Spinal cord (tissue), 10 donors: ENCODE measurements around the gene MCCC2. TPM values are rescaled to one million over a fixed set of nuclear protein-coding genes. Genes with fewer than 3 reads are reported as not detected.
"Not testable (repeated sequence)": the region's sequence is repeated elsewhere in the genome, so short reads cannot be mapped to it uniquely, and the experiment has no call there.

ENCODE experiments used
- DNase-seq, 6 donors: peaks; one replicate each; pipeline versions ENCODE4 v3.0.0 to v3.0.0-alpha.2; 2013 to 2015; ENCODE audit warnings: low spot score in 6 of 6, low read depth in 4 of 6
- H3K27ac ChIP-seq: one replicate; pipeline ENCODE4 v1.5.1; 2013; ENCODE audit warnings: low read depth, low read length, control low read depth
- H3K27me3 ChIP-seq: one replicate; pipeline ENCODE4 v1.6.1; 2013; ENCODE audit warnings: low read length; ENCODE audit not compliant: control insufficient read depth, insufficient read depth
- H3K36me3 ChIP-seq: one replicate; pipeline ENCODE4 v1.6.1; 2013; ENCODE audit warnings: low read length; ENCODE audit not compliant: control insufficient read depth, insufficient read depth
- H3K4me1 ChIP-seq: one replicate; pipeline ENCODE4 v1.6.1; 2013; ENCODE audit warnings: low read length; ENCODE audit not compliant: control insufficient read depth, insufficient read depth
- H3K4me3 ChIP-seq: one replicate; pipeline ENCODE4 v1.5.1; 2013; ENCODE audit warnings: low read depth, low read length, control low read depth
- H3K9me3 ChIP-seq: one replicate; pipeline ENCODE4 v1.6.1; 2013; ENCODE audit warnings: low read length; ENCODE audit not compliant: control insufficient read depth, insufficient read depth
- WGBS: methylation state at CpG from one replicate; pipeline ENCODE4 v1.1.5; 2013; ENCODE audit warnings: missing lambda C conversion rate; ENCODE audit not compliant: insufficient coverage; 5-methylcytosine and 5-hydroxymethylcytosine counted together
- polyA plus RNA-seq, 2 donors: library from polyadenylated mRNA; unstranded; fragments of 120-200 nt; gene quantifications; one replicate each; pipeline ENCODE4 v1.2.1, GENCODE V29; 2013; ENCODE audit not compliant: insufficient read length in 2 of 2
- total RNA-seq, 2 donors: library from RNA; depleted of rRNA in 1 of 2; stranded (reverse); fragments of 120-200 nt in 1 of 2; fragments of >200 nt in 1 of 2; gene quantifications; one replicate each; pipeline versions ENCODE4 v1.2.3 to v1.2.4, GENCODE V29; 2013 to 2014
- donor health status: healthy.

MCCC2 gene
- total and polyA plus RNA-seq, 4 donors = 35.0 to 44.6 (median 42.4) TPM

DNA sequence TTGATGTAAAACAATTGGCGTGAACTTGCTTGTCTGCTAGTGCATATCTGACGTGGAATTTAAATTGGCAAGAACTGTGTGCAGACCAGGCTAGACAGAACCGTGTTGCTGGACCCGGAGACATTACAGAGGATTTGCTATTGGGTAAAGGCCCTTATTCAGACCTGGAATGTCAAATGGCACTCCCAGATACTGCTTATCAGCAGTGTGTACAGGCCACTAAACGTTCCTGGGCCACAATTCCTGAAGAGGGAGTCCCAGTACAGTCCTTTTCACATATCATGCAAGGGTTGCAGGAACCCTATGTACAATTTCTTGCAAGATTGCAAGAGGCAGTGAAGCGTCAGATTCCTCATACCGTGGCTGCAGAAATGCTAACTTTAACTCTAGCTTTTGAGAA is 13.5 kb upstream of the MCCC2 start:
- Histone ChIP-seq H3K27ac (no peak overlapping the region), H3K9me3 (no peaks in the 10 kb centered on the region), H3K4me3 (no peak overlapping the region), H3K36me3 (peaks cover 2% of the 10 kb centered on the region), H3K4me1 (no peaks in the 10 kb centered on the region), H3K27me3 (no peaks in the 10 kb centered on the region)
- peak in 1 of 6 donors; percentile 27 for DNase-seq
- 81% methylated on average over 6 of the region's 7 CpGs for WGBS

DNA sequence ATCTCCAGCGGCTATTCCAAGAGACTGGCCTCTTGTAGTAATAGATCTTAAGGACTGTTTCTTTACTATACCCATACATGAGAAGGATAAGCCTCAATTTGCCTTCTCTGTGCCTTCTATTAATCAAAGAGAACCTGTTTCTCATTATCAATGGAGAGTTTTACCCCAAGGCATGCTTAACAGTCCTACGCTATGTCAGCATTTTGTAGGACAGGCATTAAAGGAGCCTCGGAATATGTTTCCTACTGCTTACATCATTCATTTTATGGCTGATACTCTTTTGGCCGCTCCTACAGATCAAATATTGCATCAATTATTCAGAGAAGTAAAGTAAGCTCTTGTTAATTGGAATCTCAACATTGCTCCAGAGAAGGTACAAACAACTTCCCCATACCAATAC is 11.6 kb upstream of the MCCC2 start:
- H3K4me1 ChIP-seq, H3K36me3 ChIP-seq, H3K27ac ChIP-seq, H3K27me3 ChIP-seq, H3K9me3 ChIP-seq, DNase-seq, H3K4me3 ChIP-seq: not testable (repeated sequence)
- WGBS = 100% methylated on average over 1 of the region's 4 CpGs

DNA sequence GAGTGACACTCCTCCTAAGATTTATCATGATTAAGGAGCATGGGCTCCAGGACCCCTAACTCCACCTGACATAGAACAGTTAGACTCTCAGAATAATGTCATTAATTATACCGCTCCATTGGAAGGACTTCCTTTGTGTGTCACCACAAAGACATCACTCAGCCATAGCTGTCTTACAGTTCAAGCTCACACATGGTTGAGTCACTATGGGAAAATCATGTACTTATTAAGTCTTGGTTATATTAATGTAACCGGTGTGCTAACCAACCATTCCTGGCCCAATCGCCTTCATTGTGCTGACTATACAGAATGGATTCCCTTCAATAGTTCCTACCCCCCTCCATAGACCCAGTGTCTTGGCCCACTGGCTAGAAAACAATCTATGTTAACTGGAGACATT is 10.9 kb upstream of the MCCC2 start:
- DNase-seq = no peak
- no peaks in the 10 kb centered on the region for H3K9me3 ChIP-seq
- H3K27ac ChIP-seq = no peak overlapping the region
- H3K4me3 ChIP-seq = no peak overlapping the region
- H3K27me3 ChIP-seq = no peaks in the 10 kb centered on the region
- no peaks in the 10 kb centered on the region for H3K4me1 ChIP-seq
- no CpG with 5 or more reads among the region's 3 CpGs for WGBS
- peaks cover 2% of the 10 kb centered on the region for H3K36me3 ChIP-seq

DNA sequence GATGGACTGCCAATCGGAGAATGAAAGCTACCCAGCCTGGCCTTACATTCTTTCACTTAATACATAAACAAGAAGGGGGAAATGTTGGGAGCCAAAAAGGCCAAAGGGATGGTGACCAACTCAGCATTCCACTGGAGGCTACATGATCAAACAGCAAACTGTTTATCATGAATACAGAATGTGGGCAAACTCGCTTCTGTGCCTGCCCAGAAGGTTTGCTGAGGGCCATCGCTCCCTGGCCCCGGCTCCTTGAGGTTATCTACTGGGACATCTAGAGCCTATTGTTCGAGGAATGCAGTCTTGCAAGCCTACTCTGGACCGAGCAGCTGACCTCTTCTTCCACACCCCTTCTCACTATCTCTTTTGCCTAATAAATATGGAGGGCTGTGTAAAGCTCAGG is 9.3 kb upstream of the MCCC2 start:
- not testable (repeated sequence) for H3K27me3 ChIP-seq, DNase-seq, H3K4me1 ChIP-seq, H3K36me3 ChIP-seq, H3K4me3 ChIP-seq, H3K27ac ChIP-seq, H3K9me3 ChIP-seq
- WGBS = 92% methylated on average over 3 of the region's 6 CpGs

DNA sequence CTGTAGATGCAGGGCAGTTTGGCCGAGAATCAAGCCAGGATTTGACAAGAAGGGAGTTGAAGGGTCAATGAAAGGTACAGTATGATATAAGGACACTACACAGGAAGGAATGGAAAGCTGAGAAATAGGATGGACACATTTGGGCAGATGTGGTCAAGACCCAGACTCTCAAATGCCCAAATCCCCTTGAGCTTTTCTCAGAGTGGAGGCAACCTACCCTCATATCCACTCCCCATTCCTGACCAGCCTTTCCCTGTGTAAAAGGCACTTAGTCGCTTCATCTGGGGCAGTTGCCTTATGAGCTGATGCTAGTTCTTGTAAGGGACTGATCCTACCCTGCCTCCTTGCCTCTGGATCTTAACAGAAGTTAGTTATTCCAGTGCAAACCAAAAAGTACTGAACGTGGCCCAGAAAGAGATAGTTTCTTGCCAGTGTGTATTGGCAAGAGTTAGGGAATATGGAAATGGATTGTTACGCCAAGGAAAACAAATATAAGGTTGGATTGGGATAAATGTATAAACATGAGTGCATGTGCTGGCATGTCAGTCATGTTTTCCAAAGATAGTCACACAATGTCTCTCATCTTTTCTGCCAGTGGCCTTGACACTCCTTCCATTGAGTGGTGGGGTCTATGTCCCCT is 4.1 kb upstream of the MCCC2 start:
- Histone ChIP-seq H3K4me3 (no peak overlapping the region), H3K27me3 (no peaks in the 10 kb centered on the region), H3K9me3 (no peaks in the 10 kb centered on the region), H3K27ac (no peak overlapping the region), H3K4me1 (peaks cover 11% of the 10 kb centered on the region), H3K36me3 (no peaks in the 10 kb centered on the region)
- WGBS = 89% methylated on average over 3 of the region's 4 CpGs
- DNase-seq = no peak

DNA sequence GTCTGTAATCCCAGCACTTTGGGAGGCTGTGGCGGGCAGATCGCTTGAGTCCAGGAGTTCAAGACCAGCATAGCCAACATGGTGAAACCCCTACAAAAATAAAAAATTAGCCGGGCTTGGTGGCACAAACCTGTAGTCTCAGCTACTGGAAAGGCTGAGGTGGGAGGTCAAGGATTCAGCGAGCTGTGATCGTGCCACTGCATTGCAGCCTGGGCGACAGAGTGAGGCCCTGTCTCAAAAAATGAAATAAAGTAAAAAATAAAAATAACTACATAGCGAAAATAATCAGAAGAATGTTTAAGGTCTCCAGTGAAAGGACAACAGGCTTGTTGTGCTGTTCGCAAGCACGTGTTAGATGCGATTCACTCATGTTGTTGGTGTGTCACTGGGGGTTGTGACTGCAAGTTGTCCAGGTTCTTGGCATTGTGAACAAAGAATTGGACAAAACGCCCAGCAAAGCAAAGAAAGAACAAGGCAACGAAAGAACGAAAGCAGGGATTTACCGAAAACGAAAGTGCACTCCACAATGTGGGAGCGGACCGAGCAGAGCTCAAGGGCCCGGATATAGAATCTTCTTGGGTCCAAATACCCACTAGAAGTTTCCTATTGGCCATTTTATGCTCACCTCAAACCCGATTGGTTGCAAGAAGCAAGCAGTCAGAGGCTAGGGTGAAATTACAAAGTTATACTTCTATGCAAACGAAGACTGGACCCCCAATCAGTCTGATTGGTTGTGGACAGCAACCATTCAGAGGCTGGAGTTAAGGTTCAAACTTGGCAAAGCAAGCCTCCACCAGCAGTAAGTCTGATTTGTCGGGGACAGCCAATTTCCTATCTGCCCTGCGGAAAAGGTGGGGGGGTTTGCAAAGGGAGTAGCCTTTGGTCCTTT is 844 bp upstream of the MCCC2 start:
- peak overlapping the region; percentile 78 for H3K27ac ChIP-seq
- peaks cover 11% of the 10 kb centered on the region for H3K4me1 ChIP-seq
- no peaks in the 10 kb centered on the region for H3K27me3 ChIP-seq
- 100% methylated on average over 11 of the region's 22 CpGs for WGBS
- H3K9me3 ChIP-seq = no peaks in the 10 kb centered on the region
- no peaks in the 10 kb centered on the region for H3K36me3 ChIP-seq
- no peak for DNase-seq
- H3K4me3 ChIP-seq = peak overlapping the region; percentile 74

DNA sequence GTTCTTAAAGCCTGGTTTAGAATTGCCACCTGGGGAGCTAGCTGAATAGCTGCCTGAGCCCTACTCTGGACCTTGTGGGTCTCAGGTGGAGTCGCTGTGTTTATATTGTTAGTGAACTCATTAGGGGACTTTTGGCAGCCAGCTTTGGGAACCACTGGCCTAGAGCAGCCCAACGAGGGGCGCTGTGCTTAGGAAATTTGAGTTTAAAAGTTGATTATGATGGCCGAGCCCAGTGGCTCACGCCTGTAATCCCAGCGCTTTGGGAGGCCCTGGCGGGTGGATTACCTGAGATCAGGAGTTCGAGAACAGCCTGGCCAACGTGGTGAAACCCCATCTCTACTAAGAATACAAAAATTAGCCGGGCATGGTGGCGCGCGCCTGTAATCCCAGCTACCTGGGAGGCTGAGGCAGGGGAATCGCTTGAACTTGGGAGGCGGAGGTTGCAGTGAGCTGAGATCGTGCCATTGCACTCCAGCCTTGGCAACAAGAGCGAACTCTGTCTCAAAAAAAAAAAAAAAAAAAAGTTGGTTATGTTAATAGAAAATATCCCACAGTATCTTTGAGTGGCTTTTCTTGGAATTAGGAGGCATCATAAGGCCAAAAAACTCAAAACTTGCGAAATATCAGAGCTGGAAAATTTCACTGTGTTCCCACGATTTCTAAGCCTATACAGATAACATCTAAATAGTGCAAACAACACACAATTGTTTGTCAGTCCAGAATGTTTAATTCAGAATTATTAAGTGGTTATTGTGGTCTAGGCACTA is 809 bp downstream of the MCCC2 start:
- H3K9me3 ChIP-seq = no peaks in the 10 kb centered on the region
- DNase-seq = no peak
- peaks cover 11% of the 10 kb centered on the region for H3K4me1 ChIP-seq
- peak overlapping the region; percentile 74 for H3K4me3 ChIP-seq
- H3K36me3 ChIP-seq = no peaks in the 10 kb centered on the region
- WGBS = 8% methylated on average over 2 of the region's 19 CpGs
- H3K27me3 ChIP-seq = no peaks in the 10 kb centered on the region
- H3K27ac ChIP-seq = no peak overlapping the region

DNA sequence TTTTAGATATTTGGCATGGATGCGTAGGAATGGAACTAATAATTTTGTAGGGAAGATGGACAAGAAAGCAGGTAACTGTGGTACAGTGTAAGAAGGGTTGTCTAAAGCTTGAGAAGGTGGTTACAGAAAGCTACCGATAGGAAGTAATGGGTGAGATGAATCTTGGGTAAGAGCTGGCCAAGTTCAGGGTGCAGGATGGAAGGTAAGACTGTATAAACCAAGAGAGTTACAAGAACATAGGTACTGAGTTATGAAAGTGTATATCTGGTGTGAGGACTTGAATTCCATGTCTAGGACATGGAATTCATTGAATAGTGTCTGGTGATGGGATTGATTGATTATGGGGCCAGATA is 1.4 kb downstream of the MCCC2 start:
- Histone ChIP-seq H3K9me3 (no peaks in the 10 kb centered on the region), H3K4me1 (peaks cover 11% of the 10 kb centered on the region), H3K4me3 (no peak overlapping the region), H3K27ac (no peak overlapping the region), H3K27me3 (no peaks in the 10 kb centered on the region), H3K36me3 (no peaks in the 10 kb centered on the region)
- DNase-seq = no peak
- WGBS = 97% methylated on average over 2 of the region's 2 CpGs

DNA sequence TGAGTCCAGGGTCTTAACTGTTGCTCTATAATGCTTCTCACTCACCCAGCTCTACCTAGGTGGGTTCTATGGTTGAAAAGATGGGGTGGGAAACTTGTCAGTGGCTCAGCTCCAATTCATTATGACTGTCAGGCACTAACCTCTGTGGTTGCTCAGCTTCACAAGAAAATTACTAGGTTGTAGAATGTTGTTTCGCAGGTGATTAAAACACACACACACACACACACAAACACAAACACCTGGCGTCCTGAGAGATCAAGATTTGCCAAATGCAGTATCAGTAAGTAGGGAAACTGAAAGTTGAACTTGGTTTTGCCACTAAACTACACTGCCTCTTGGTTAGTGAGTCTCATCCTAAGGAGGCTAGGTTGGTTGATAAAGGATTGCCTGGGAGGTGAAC is 2.8 kb downstream of the MCCC2 start:
- Histone ChIP-seq H3K4me1 (peaks cover 11% of the 10 kb centered on the region), H3K36me3 (peaks cover 6% of the 10 kb centered on the region), H3K27me3 (no peaks in the 10 kb centered on the region), H3K9me3 (no peaks in the 10 kb centered on the region), H3K27ac (no peak overlapping the region), H3K4me3 (no peak overlapping the region)
- no peak for DNase-seq
- WGBS = no CpG with 5 or more reads among the region's 2 CpGs
